ENCODE data around the gene HSPG2.
"Not testable (repeated sequence)": the region's sequence is repeated elsewhere in the genome, so short reads cannot be mapped to it uniquely, and the experiment has no call there.

The HSPG2 gene

GRCh38 chr1:21782349-21782867 is 154.7 kb downstream of the HSPG2 start:
- peak; percentile 50 to 63 for DNase-seq

- DNase-seq, result no peak
Measured at GRCh38 chr1:21781815-21782348, 155.2 kb downstream of the HSPG2 start.

- DNase-seq, result no peak
Measured at GRCh38 chr1:21779613-21780521, 157.2 kb downstream of the HSPG2 start.

GRCh38 chr1:21778405-21778727 is 158.7 kb downstream of the HSPG2 start:
- DNase-seq, result no peak

- not testable (repeated sequence) for DNase-seq
Measured at GRCh38 chr1:21776925-21777324, 160.2 kb downstream of the HSPG2 start.

GRCh38 chr1:21775985-21776562 is 161.0 kb downstream of the HSPG2 start:
- no peak for DNase-seq

GRCh38 chr1:21775550-21775914 is 161.6 kb downstream of the HSPG2 start:
- DNase-seq, result no peak

- no peak for DNase-seq
Measured at GRCh38 chr1:21774835-21775549, 162.1 kb downstream of the HSPG2 start.

- no peak for DNase-seq
Measured at GRCh38 chr1:21773585-21773984, 163.5 kb downstream of the HSPG2 start.
